Kidney epithelial cell (primary cell): ENCODE results near the gene SPATA25. TPM values are rescaled to one million over a fixed set of nuclear protein-coding genes. Genes with fewer than 3 reads are reported as not detected.

ENCODE experiments used
- DNase-seq: peaks from one replicate; pipeline ENCODE4 v3.0.0-alpha.2; 2010; ENCODE audit warnings: low read depth
- H3K27me3 ChIP-seq: 2 replicates; pipeline ENCODE4 v1.6.0; 2011; ENCODE audit warnings: low read length; ENCODE audit not compliant: control insufficient read depth, insufficient read depth
- H3K36me3 ChIP-seq: 2 replicates; pipeline ENCODE4 v1.5.1; 2011; ENCODE audit warnings: low read length; ENCODE audit not compliant: control insufficient read depth, insufficient read depth
- H3K4me3 ChIP-seq: 2 replicates; pipeline ENCODE4 v1.5.1; 2011; ENCODE audit warnings: low read depth, mild to moderate bottlenecking, control low read depth, low read length
- CTCF ChIP-seq: IDR thresholded peaks from 2 replicates; pipeline ENCODE4 v1.5.1; 2011; ENCODE audit warnings: mild to moderate bottlenecking, moderate library complexity, low read length, control low read depth, inconsistent platforms; ENCODE audit not compliant: insufficient read depth, poor library complexity, severe bottlenecking
- total RNA-seq: library from RNA; depleted of rRNA; stranded (reverse); fragments of >200 nt; gene quantifications from 2 replicates; pipeline ENCODE4 v1.2.3, GENCODE V29; 2015

Gene SPATA25
- total RNA-seq, 1 donor from 2014 or later, result 0.25 TPM

- no peak for DNase-seq
- TF ChIP-seq CTCF, result no peak
- Histone ChIP-seq H3K27me3 (no peaks in the 10 kb centered on the region), H3K36me3 (no peaks in the 10 kb centered on the region), H3K4me3 (no peak overlapping the region)
These were observed 33.9 kb downstream of the SPATA25 start for GRCh38 chr20:45853484-45853883.

- H3K36me3 ChIP-seq, result no peaks in the 10 kb centered on the region
- no peak overlapping the region for H3K4me3 ChIP-seq
- no peak for TF ChIP-seq CTCF
- H3K27me3 ChIP-seq, result no peaks in the 10 kb centered on the region
- no peak for DNase-seq
These were observed 35.1 kb downstream of the SPATA25 start for GRCh38 chr20:45852326-45852725.

- DNase-seq, result no peak
- Histone ChIP-seq H3K4me3 (no peak overlapping the region), H3K36me3 (no peaks in the 10 kb centered on the region), H3K27me3 (no peaks in the 10 kb centered on the region)
- TF ChIP-seq CTCF, result no peak
These were observed 35.9 kb downstream of the SPATA25 start for GRCh38 chr20:45851501-45851900.

DNA sequence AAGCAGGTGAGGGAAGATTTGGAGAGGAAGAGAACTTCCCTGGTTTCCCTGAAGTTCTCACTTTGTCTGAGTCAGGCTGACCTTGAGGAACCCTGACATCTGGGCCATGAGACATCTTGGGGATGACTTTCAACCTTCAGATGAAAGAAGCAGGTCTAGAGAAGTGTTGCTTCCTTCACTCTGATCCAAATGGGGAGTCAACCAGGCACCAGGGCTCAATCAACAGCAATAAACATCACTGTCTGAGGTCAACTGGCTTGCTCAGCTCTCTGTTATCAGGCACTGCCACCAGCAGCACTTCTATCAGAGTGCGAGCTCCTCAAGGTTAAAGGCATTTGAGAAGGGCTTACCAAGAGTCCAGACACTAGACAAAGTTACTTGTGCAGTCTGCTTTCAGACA, 36.5 kb downstream of the SPATA25 start:
- Histone ChIP-seq H3K27me3 (no peaks in the 10 kb centered on the region), H3K36me3 (no peaks in the 10 kb centered on the region), H3K4me3 (no peak overlapping the region)
- TF ChIP-seq CTCF, result no peak
- DNase-seq, result no peak

DNA sequence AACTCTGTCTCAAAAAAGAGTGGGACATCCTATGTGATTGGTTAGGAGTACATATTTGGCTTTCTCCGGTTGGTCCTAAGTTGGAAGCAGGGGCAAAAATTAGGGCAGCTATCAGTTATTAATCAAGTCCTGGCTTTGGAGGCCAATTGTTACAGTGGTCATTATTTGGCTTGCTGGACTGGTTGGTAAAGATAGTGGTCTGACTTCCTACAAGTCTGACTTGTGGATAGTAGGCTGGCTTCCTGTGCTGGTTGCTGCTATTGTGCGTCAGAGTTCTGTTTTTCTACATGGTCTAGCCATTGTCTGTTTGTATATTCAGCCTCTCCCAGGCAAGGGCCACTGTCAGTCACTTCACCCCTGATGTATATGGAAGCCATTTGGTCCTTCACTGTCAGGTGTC, 37.2 kb downstream of the SPATA25 start:
- Histone ChIP-seq H3K36me3 (peaks cover 2% of the 10 kb centered on the region), H3K4me3 (no peak overlapping the region), H3K27me3 (no peaks in the 10 kb centered on the region)
- DNase-seq, result no peak
- TF ChIP-seq CTCF, result no peak

- no peak for DNase-seq
- Histone ChIP-seq H3K27me3 (no peaks in the 10 kb centered on the region), H3K4me3 (no peak overlapping the region), H3K36me3 (peaks cover 2% of the 10 kb centered on the region)
- no peak for TF ChIP-seq CTCF
These were observed 38.3 kb downstream of the SPATA25 start for GRCh38 chr20:45848969-45849582.
